22Rv1 (cell line): ENCODE measurements around the gene CD84.
"Not testable (repeated sequence)": the region's sequence is repeated elsewhere in the genome, so short reads cannot be mapped to it uniquely, and the experiment has no call there.

Experiments
- H3K27ac ChIP-seq: fragments of 450-650 bp; 2 replicates; pipeline ENCODE4 v1.5.1; 2017
- ZFX ChIP-seq: fragments of 450-650 bp; IDR thresholded peaks from 2 replicates; pipeline ENCODE4 v1.6.1; 2017; ENCODE audit warnings: antibody characterized with exemption, borderline replicate concordance
- TF ChIP-seq, protein P1 (sequence below): fragments of 450-650 bp; IDR thresholded peaks from 2 replicates; pipeline ENCODE4 v1.5.1; 2017; ENCODE audit warnings: mild to moderate bottlenecking

Gene CD84

DNA sequence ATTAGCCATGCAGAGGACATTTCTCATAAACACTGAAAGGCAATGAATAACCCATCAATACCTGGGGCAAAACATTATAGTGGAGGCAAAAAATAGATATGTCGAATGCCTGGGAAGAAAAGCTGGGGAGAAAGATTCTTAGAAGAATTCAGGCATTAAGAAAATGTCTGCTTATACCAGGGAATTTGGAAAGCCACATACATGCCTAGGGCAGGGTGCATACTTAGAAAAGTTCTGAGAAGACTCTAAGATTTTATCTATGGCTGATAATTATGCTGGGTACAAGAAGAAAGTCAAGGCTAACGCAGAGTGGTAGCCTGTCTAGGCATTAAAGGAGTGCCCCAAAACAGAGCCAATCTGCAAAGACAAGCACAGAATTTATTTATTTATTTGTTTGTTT, 74.6 kb downstream of the CD84 start:
- no peak overlapping the region for H3K27ac ChIP-seq
- TF ChIP-seq, protein P1, sequence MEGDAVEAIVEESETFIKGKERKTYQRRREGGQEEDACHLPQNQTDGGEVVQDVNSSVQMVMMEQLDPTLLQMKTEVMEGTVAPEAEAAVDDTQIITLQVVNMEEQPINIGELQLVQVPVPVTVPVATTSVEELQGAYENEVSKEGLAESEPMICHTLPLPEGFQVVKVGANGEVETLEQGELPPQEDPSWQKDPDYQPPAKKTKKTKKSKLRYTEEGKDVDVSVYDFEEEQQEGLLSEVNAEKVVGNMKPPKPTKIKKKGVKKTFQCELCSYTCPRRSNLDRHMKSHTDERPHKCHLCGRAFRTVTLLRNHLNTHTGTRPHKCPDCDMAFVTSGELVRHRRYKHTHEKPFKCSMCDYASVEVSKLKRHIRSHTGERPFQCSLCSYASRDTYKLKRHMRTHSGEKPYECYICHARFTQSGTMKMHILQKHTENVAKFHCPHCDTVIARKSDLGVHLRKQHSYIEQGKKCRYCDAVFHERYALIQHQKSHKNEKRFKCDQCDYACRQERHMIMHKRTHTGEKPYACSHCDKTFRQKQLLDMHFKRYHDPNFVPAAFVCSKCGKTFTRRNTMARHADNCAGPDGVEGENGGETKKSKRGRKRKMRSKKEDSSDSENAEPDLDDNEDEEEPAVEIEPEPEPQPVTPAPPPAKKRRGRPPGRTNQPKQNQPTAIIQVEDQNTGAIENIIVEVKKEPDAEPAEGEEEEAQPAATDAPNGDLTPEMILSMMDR: no peak
- TF ChIP-seq ZFX: no peak

DNA sequence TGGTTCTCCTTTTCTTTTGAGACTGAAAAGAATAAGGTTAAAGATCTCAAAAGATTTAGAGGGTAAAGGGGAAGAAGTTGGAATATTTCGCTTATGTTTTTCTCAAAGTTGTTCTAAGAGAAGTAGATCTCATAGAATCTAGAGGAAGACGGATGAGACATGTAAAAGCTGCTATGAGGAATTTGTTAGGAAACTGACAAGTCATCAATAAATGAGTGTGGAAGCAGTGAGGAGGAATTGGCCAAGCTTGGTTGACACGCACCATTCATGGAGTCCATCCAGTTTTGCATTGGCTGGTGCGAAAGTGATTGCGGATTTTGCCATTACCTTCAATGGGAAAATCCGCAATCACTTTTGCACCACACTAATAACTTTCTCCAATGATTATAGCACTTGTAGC, 76.2 kb downstream of the CD84 start:
- no peak overlapping the region for H3K27ac ChIP-seq
- TF ChIP-seq, protein P1: no peak

DNA sequence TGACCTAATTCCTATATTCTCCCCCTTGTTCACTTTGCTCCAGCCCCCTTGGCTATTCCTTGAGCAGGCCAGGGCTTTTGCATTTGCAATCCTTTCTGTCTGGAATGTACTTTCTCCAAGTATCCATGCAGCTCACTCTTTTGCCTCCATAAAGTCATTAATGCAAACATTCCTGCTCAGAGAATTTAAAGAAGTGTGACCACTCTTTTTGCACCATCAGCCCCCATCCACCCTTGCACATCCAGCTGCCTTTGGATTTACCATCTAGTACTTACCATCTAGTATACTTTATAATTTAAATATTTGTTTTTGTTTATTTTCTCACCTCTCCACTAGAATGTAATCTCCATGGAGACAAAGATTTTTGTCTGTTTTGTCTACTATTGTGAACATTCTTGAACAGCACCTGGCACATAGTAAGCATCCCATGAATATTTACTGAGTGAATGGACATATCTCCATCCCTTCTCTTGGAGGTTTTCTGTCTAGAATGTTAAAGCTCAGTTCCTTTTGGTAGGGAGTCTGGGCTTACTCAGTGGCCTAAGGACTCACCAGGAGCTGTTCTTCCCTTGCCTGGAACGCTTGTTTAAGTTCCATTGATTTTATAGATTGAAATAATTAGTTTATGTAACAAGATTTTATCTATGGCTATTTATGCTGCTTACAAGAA, 78.8 kb downstream of the CD84 start:
- TF ChIP-seq, protein P1: no peak
- no peak for TF ChIP-seq ZFX
- H3K27ac ChIP-seq: no peak overlapping the region

DNA sequence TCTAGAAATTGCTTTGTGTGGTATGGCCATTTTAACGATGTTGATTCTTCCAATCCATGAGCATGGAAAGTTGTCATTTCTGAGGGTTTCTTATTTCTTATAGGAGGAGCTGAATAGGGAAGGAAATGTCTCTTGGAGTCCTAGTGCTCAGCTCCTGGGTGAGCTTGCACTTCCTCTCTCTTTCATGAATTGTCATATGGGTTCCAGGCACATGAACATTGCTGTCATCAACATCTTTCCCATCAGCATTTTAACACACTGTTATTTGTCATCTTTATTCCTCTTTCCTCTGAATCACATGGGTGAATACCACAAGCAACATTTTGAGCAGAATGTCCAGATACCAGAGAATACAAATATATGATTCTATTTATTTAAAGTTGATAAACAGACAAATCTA, 79.7 kb downstream of the CD84 start:
- H3K27ac ChIP-seq: no peak overlapping the region
- no peak for TF ChIP-seq ZFX
- TF ChIP-seq, protein P1: no peak

DNA sequence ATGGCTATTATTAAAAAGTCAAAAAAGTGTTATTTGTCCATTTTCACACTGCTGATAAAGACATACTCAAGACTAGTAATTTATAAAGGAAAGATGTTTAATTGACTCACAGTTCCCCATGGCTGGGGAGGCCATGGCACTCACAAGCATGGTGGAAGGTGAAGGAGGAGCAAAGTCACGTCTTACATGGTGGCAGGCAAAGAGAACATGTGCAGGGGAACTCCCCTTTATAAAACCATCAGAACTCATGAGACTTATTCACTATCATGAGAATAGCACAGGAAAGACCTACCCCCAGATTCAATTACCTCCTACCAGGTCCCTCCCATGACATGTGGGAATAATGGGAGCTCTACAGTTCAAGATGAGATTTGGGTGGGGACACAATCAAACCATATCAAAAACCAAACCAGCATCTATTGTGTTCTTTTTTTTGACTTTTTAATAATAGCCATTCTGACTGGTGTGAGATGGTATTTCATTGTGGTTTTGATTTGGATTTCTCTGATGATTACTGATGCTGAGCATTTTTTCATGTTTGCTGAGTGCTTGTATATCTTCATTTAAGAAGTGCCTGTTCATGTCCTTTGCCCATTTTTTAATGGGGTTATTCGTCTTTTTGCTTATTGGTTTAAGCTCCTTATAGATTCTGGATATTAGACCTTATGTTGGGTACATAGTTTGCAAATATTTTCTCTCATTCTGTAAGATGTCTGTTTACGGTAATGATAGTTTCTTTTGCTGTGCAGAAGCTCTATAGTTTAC, 80.8 kb downstream of the CD84 start:
- not testable (repeated sequence) for H3K27ac ChIP-seq

DNA sequence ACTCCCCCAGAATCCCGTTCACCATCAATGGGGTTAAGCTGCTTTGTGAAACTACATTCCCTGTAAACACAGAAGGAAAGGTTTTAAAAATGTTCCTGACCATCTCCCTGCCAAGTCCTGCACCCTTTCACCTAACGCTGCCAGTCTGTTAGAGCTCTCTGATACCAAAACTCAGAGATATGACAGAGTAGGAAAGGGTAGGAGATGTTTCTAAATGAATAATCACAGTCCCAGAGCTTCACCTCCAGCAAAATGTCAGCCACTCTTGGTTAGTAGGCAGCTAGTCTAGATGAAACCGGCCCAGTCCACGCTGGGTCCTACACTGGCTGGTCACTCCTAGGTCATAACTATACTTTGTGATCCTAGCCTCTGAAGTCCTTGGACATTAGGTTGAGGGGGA, 83.0 kb downstream of the CD84 start:
- TF ChIP-seq ZFX: no peak
- TF ChIP-seq, protein P1: no peak
- no peak overlapping the region for H3K27ac ChIP-seq

DNA sequence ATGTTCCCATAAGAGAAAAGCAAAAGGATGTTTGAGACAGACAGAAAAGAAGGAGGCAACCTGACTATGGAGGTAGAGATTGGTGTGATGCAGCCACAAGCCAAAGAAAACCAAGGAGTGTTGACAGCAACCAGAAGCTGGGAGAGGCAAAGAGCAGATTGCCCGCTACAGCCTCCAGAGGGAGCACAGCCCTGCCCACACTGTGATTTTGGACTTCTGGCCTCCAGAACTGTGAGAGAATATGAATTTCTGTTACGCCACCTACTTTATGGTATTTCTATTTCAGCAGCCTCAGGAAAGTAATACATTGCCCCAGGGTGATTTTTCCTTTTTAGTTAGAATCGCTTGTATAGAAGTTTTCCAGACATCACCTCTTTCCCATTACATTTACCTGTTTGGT, 84.7 kb downstream of the CD84 start:
- TF ChIP-seq, protein P1: peak; percentile 52
- TF ChIP-seq ZFX: no peak
- H3K27ac ChIP-seq: no peak overlapping the region
